ENCODE data around the gene UGT1A10.

Gene UGT1A10

DNA sequence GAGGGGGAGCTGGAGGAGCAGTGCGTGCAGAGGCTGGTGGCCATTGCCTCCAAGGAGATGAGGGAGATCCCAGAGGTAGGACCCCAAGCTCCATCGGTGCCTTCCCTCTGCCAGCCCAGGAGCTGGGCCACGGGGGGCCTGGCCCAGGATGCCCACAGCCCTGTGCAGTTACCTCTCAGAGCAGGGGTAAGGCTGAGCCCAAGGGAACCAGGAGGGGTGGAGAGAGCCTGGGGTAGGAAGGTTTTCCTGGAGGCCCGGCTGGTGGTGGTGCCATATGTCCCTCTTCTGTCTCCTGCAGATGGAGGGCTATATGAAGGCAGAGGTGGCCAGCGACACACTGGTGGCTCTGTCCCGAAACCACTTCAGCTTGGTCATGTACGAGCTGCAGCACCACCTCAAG is 153.3 kb downstream of the UGT1A10 start:
- DNase-seq, result no peak

DNA sequence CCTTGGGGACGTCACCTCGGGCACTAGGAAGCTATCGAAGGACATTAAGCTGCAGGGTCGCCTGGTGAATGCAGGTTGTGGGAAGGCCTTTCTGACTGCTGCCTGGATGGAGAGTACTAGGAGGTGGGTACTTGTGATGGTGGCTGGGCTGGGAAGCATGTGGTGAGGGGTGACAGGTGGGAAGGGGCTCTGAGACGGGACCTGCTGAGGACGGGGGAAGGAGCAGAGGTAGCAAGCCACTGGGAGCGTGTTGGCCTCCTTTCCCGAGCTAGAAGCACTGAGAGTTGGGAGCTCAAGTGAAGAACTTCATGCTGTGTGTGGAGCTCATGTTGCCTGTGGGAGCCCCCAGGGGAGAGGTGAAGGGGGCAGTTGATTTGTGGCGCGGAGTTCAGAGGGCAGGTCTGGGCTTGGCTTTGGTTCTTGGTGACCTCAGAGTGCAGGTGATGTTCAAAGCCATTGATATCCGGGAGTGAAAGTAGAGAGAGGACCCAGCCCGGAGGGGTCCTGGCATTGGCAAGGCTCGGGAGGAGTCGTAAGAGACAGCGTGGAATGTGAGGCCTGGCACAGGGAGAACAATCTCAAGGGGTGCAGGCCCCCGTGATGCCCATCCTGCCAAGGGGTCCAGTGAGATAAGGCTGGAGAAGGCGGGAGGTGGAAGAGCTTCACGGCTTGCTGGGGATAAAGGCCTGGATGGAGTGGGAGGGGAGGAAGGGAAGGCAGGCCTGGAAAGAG is 155.1 kb downstream of the UGT1A10 start:
- no peak for DNase-seq

DNA sequence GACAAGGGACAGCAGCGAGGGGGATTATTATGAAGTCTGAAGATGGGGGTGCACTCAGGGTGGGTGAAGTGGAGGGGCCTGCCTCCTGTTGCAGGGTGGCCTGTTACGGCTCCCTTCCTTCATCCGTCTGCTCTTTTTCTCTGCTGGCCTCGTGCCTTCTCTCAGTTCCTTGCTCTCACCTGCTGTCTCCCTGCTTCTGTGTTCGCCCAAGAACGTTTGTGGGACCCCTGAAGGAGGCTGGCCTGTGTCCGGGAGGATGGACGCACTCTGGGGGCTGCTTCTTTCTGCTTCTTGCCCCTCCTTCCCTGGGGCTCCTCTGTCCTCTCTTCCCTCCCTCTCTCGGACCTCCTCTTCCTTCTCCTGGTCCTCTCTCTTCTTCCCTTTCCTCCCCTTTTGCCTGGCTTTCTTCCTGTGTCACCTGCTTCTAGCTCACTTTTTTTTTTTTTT is 155.7 kb downstream of the UGT1A10 start:
- no peak for DNase-seq

DNA sequence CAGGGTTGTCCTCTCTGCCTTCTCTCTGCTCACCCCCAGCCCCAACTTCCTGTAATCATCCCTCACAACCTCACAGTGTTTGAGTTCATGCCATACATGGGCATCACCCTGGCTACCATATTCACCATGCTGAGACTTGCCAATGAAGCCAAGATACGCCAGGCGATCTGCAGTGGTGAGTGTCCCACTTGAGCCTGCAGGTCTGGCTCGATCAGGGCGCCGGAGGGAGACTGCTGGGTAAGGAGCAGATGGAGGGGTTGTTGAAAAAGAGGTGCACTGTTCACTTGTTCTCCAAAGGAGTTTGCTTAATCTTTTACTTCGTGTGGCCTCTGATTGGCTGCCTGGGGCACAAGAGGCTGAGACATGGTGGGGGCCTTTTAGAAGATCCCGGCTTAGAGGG is 156.5 kb downstream of the UGT1A10 start:
- no peak for DNase-seq

DNA sequence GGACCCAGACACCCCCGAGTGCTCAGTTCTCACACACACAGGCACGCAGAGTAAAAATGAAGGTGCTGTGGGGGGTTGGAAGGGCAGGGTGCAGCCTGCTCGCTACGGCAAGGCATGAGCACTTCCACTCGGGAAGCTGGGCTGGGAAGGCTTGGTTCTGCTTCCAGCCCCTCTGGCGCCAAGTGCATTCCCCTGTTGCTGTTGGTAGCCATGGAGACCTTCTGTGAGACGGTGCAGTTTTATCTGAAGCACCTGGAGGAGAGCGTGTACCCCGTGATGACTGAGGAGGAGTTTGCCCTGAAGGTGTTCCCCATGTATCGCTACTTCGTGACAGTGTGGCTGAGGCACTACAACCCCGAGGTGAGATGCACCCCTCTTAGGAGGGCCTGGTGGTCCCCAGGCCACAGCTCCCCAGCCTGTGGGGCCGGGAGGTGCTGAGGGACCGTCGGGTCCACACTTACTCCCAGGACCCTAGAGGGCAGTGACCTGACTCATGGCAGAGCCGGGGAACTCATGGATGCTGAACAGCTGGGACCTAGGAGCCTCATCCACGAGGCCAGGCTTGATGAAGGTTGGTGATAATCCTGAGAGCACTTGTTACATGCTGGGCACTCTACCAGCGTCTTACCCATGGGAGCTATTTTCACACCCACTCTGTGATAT is 157.3 kb downstream of the UGT1A10 start:
- DNase-seq, result no peak

DNA sequence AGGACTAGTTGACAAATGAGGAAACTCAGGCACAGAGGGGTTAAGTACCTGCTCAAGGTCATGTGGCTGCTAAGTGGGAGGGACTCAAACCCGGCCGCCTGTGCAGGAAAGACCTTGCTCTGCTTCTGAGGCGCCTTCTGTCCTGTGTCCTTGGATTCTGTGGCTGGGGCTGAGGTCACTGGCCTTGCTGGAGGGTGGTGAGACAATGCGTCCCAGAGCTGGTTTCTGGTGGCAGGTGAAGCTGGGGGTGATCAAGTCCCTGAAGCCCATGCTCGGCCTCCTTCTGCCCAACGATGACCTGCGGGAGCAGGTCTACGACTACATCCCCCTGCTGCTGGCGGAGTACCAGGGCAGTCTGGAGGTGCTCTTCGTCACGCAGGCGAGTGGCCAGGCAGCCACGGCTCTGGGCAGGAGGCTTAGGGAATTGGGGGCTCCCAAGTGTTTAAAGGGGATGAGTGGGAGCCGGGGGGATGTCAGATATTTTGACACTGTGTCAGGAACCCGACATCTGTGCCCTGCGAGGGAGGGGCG is 157.9 kb downstream of the UGT1A10 start:
- no peak for DNase-seq

DNA sequence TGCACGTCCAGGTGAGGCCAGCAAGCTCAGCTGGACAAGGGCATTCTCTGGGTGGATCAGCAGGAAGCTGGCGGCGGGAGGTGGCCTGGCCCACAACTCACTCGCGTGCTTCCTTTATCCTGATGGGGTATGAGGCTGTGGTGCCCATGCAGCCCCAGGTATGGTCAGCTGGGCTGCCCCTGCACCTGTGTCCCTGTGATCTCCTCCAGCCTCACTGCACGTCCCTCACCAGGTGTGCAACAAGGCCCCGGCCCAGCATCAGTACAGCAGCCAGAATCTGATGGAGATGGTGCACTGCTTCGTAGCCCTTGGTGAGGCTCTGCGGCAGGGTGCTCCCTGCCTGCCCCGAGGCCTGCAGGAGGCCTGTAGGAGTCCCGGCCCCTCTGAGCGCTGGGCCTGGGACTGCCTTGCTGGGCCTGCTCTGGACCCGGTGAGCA is 159.5 kb downstream of the UGT1A10 start:
- no peak for DNase-seq

DNA sequence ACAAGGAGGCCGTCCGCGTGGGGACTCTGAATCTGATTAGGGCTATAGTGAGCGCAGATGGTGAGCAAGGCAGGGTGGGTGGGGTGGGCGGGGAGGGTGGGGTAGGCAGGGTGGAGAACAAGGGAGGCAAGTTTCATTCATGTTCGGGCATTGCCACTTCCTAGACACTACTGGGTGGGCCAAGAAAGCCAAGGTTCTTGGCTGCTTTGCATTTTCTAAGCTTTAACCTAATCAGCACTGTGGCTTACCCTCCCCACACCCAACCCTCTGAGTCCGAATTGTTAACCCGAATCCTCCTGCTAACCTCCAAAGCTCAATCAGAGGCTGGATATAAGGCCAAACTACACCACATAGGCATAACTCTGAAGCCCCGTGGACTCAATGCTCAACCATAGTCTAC is 160.0 kb downstream of the UGT1A10 start:
- DNase-seq, result no peak

DNA sequence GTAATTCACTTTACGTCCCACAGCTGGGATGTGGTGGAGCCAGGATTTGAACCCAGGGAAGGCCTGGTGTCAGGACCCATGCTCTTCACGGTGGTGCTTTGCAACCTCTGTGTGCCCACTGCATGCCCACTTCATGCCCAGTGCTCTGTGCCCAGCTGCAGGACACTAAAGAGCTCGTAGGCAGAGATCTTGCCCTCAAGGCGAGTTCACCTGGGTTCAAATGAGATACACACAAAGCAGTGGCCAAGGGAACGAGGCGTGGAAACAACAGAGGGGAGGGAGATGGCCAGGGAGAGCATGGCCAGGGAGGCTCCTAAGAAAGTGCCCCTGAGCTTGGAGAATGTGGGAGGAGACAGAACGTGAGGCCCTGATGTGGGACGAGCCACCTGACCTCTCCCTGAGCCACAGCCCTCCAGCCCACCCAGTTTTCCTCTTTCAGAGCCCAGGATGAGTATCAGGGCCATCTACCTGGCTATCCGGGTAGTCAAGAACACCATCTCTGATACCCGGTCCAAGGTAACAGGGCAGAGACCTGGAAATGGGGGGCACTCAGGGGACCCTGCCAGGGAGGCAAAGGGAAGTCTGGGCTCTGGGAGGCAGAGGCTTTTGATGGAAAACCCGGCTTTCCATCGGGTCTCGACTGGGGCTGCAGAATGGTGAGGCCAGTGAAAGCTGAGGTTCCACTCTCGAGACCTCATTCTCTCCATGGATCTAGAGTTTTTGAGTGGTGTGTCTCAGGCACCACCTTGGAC is 162.3 kb downstream of the UGT1A10 start:
- DNase-seq, result no peak

DNA sequence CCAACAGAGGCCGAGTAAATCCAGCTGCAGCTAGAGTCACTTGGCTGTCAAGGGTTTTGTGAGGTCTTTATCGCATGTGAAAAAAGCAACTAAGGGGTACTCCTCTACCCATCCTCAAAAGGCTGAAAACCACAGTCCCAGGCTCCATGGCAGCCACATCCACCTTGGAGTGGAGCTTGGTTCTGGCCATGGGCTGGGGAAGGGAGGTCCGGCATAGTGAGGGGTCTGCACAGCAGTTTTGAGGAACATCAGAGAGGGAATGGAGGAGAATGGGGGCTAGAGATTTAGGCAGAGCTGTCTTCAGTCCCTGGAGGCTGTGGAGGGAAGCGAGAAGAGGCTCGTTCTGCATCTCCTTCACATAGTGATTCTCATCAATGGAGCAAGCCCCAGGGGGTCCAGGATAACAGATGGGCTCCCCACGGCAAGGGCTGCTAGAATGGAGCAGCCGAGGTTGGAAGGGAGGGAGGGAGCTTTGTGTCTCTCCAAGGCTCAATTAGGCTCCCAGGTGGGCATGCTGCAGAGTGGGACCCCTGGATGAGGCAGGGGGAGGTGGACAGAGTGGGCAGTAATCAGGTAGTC is 162.9 kb downstream of the UGT1A10 start:
- no peak for DNase-seq

DNA sequence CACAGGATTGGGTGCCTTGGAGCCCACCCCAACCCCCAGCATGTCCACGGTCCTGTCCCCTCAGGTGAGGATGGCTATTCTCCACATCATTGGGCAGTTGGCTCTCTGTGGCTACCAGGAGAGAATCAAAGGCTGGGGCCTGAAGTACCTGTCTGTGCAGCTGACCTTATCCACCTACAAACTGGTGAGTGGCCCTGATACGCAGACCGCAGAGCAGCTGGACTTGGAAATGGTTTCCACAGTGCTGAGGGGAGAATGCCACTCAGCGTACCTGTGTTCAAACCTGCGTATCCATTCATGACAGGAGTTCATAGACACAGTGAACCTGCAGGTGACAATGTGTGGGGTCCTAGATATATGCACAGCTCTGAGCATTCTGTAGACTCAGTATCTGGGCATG is 163.5 kb downstream of the UGT1A10 start:
- DNase-seq, result no peak

DNA sequence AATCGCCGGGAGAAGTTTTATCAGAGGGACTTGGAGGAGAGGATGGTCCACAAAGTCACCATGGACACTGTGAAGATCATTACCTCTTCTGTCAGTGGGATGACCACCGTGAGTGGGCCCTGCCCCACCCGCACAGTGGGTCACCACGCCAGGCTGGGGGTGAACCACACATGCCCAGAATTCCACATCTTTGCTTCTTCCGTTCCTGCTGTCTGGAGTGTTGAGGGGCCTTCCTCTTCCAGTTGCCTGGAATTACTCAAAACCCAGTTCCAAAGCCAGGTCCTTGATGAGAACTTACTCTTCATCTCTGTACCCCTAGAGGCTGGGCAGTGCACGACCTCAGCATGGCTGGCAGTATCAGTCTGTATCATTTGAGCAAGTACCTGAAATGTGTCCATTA is 164.0 kb downstream of the UGT1A10 start:
- DNase-seq, result no peak

DNA sequence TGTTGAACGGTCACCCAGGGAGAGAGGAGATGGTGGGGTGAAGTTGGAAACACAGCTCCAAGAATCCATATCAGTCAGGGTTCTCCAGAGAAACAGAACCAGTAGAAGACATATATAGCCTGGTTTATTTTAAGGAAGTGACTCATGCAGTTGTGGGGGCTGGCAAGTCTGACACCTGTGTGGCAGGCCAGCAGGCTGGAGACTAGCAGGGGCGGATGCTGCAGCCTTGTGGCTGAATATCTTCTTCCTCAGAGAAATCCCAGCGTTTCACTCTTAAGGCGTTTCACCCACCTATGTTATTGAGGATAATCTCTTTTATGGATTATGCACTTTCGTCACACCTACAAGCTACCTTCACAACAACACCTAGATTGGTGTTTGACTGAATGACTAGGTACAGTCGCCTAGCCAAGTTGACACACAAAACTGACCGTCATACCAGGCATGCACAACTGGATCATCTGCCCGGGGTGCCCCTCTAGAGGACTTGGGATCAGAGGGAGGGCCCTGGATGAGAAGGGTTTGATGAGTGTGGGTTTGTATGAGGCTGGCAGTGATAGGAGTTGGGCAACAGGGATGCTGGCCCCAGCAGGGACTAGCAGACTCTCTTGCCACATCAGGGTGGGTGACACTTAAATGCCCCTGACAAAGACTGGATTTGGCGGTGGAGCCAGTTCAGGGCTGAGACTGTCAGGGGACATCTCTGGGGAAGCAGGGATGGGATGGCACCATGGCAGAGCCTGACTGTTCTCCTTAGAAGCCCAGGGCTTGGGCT is 165.3 kb downstream of the UGT1A10 start:
- no peak for DNase-seq

DNA sequence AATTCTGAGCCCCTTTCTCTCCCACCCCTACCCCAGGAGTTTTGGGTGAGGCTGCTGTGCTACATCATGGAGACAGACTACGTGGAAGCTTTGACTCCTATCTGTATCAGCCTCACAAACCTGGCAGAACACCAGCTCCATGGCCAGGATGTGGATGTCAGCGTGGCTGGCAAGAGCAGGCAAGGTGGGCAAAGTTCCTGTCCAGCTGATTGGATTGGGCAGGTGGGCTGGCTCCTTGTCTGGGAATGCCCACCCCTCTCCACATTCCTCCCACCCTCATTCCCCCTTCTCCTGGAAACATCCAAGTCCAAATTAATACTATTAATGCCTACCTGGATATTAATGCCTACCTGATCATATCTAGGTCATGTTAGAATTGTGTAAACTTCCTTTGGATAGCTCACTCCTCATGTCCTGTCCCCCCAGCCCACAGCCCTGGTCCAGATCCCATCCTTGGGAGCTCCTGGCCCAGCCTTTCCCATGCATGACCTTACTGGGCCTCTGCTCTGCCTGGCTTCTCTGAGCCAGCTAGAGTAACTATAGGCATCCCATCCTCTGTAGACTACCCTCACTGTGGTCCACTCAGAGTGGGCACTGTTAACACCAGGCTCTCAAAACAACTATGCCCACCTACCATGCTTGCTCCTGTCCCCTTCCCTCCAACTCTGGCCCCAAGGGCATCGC is 166.0 kb downstream of the UGT1A10 start:
- no peak for DNase-seq

DNA sequence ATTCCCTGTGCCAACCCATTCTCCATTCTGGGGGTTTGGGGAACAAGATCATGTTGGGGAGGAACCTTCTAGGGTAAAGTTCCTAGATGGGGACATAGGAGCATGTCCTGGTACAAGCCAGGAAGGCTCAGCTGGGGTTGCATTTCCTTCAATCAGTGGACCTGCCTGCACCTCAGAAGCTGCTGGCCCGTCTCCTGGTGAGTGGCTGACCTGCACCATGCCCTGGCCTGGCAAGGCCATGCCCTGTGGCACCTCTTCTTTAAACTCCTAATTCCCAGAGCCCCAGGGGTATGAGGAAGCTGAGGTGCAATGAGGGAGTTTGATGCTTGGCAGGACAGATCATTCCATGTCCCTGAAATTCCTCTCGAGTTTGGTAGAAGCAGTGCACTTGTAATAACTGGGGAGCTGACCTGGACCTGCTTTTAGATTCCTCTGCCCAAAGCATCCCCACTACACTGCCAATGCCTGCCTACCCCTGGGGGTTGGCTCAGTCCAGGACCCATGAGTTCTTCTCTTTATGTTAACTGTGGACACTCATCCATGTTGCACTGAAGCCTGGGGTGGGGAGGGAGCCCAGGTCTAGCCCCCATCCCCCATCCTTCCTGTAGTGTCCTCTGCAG is 167.2 kb downstream of the UGT1A10 start:
- DNase-seq, result no peak

DNA sequence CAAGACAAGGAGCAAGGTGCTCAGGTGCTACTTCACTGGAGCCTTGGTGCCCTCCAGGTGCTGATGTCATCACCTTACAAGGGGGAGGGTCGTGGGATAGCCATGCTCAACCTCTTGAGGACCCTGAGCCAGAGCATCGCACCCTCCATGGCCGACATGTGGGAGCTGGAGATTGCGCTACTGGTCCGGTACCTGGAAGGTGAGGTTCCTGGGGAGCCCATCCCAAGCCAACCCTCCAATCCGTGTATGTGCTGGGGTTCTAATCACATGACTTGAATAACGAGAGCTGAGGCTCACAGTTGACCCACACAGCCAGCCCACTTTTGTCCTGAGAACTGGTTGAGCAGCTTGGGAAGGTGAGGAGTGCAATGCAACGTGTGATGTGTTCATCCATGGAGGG is 167.7 kb downstream of the UGT1A10 start:
- DNase-seq, result no peak

DNA sequence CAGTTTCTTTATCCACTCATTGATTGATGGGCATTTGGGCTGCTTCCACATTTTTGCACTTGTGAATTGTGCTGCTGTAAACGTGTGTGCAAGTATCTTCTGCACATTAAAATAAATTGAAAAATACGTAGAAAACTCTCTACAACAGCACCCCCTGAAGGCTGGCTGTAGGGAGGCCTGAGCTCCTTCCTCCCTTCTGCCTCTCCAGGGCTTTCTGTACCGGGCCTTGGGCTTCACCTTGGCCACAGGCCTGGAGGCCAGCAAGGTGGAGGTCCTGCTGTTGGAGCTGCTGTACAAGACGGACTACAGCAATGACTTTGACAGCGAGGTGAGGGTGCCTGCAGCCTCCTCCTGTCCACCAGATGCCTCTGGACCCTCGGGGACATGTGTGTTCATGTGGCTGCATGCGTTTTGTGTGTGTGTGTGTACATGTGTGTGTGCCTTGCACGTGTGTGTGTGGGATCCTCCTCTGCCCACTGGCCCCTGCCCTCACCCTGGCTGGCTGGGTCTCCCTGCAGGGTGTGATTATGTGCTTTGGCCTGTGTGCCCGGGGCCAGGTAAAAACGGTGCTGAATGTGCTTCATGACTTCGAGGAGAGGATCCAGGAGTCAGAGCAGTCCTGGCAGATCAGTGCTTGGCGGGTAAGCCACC is 171.1 kb downstream of the UGT1A10 start:
- no peak for DNase-seq

DNA sequence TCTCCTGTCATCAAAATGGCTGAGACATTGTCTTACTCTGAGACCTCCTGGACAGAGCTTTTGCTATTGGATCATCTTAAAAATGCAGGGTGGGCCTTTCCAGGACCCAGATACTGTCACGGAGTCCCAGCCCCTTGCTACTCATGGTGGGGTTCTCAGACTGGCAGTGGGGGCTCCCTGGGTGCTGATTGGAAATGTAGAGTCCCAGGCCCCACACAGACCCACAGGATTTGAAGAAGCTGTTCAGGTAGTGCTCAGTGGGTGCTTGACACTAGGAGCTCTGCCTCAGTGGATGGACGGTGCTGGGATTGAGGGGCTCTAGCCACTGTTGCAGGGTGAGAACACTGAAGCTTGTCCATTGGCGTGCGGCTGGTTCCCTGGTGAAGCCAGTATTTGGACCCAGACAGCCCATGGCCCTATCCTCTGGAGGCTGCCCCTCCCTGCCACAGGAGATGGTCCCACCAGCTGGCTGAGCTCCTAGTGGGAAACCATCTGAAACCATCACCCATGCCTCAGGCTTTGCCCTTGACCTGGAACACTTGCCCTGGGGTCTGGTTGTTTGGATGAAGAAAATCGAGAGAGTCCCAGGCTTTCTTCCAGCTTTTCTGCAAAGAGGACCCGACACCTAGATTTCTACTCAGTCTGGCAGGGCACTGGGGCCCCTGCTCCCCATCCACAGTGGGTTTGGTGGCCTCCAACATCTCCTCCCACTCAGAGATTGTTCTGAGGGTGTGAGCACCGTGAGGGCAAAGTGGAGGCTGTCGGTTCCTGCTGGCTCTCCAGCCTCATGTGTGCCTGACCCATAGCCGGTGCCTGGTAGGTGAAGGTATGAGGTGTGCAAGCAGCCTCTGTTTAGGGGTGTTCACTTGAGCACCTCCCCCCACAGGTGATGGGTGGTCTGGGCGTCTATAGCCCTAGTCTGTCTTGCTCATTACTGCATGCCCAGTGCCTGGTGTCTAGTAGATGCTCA is 172.0 kb downstream of the UGT1A10 start:
- DNase-seq, result no peak

DNA sequence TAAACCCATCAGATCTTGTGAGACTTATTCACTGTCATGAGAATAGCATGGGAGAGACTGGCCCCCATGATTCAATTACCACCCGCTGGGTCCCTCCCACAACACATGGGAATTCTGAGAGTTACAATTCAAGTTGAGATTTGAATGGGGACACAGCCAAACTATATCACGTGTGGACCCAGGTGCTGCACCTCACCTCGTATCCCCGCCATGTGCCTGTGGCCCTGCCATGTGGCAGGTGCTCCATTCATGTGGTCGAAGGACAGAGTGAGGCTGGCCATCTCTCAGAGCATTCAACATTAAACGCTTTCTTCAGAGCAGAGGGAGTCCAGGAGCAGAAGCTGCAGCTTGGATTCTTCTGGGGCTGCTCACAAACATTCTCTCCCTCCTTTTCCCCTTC is 174.1 kb downstream of the UGT1A10 start:
- DNase-seq, result no peak

DNA sequence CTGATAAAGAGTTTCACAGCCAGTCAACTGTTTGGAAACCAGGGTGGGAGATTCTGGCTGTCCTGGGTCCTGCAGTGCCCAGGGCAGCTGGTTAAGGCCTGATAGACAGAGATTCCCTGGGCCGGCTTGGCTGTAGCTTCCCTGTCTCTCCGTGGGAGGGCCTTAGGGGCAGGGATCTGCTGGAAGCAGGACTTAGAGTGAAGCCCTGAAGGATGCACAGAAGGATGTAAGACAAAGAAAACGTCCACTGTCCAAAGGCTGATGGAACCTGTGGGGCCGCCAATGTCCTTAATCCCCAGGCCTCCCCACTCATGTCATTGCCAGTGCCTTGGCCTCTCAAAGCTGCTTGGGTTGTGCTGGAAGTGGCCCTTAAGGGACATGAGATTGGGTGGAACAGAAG is 174.8 kb downstream of the UGT1A10 start:
- DNase-seq, result no peak

Data from NCI-H2081 treated with DMSO at 0.1 percent for 48 hours (cell line).